Tibial nerve (tissue), 4 donors: ENCODE results near the gene PPP1R17. TPM values are rescaled to one million over a fixed set of nuclear protein-coding genes. Genes with fewer than 3 reads are reported as not detected.

Experiments
- DNase-seq, 2 donors: peaks; one replicate each; pipeline ENCODE4 v3.0.0-alpha.2; 2019; ENCODE audit warnings: low spot score in 2 of 2
- H3K27ac ChIP-seq, 4 donors: fragments of 200-600 bp; sonication (generic) in 3 of 4; one replicate each; pipeline ENCODE4 v1.5.1; 2017 to 2019; ENCODE audit warnings: mild to moderate bottlenecking in 1 of 4
- H3K27me3 ChIP-seq, 2 donors: fragments of 200-600 bp; sonication (generic) in 1 of 2; one replicate each; pipeline versions ENCODE4 v1.5.1 to v1.6.0; 2017 to 2019
- H3K36me3 ChIP-seq, 3 donors: fragments of 200-600 bp; sonication (generic); one replicate each; pipeline ENCODE4 v1.5.1; 2018 to 2019
- H3K4me1 ChIP-seq, 4 donors: fragments of 200-600 bp; sonication (generic) in 3 of 4; one replicate each; pipeline ENCODE4 v1.5.1; 2017 to 2019
- H3K4me3 ChIP-seq, 4 donors: fragments of 200-600 bp; sonication (generic) in 3 of 4; one replicate each; pipeline ENCODE4 v1.5.1; 2017 to 2019; ENCODE audit warnings: mild to moderate bottlenecking in 1 of 4, moderate library complexity in 1 of 4
- H3K9me3 ChIP-seq, 4 donors: fragments of 200-600 bp; sonication (generic) in 3 of 4; one replicate each; pipeline ENCODE4 v1.5.1; 2017 to 2019
- EP300 ChIP-seq, 2 donors: sonication (generic); formaldehyde crosslinking; IDR thresholded peaks; one replicate each; pipeline ENCODE4 v1.6.1; 2017; ENCODE audit warnings: antibody characterized with exemption in 2 of 2, mild to moderate bottlenecking in 1 of 2
- POLR2A ChIP-seq, 2 donors: fragments of 450-650 bp; IDR thresholded peaks; one replicate each; pipeline ENCODE4 v1.6.1; 2017; ENCODE audit warnings: antibody characterized with exemption in 2 of 2, mild to moderate bottlenecking in 2 of 2, moderate library complexity in 2 of 2
- WGBS, 2 donors: methylation state at CpG; one replicate each; pipeline ENCODE4 v1.1.5; 2018; 5-methylcytosine and 5-hydroxymethylcytosine counted together
- total RNA-seq, 4 donors: library from RNA; depleted of rRNA; stranded (reverse); fragments of >200 nt; gene quantifications; one replicate each; pipeline ENCODE4 v1.1.0, GENCODE V29; 2016
- TF ChIP-seq, protein P1 (sequence below), 5 experiments: fragments of 200-600 bp in 3 of 5; fragments of 450-650 bp in 2 of 5; sonication (generic) in 3 of 5; IDR thresholded peaks; one replicate each; pipeline ENCODE4 v1.5.1; 2016 to 2019; ENCODE audit warnings: antibody characterized with exemption in 5 of 5, mild to moderate bottlenecking in 3 of 5, moderate library complexity in 2 of 5

PPP1R17 gene
- total RNA-seq, 4 donors from 2014 or later = 0.30 TPM; not detected in 3

DNA sequence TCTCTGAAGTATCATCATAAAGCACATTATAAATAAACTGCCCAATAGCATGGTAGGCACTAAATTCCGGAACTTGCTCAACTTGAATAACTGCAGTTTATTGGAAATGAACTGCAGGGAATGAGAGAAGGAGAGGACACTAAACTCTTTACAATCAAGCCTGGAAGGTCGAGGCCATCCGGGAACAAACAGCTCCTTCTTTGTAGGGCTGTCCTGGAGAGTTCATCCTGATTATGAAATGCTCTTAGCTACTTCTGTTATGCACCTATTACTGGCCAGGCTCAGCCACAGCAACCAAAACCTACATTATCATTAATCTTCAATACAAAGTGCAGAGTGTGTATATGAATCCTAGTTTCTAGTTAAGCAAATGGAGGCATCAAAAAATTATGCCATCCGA lies 64.7 kb downstream of the PPP1R17 start:
- H3K27ac ChIP-seq = no peak overlapping the region
- H3K36me3 ChIP-seq = no peaks in the 10 kb centered on the region
- no peak for DNase-seq
- H3K27me3 ChIP-seq = no peaks in the 10 kb centered on the region
- no peaks in the 10 kb centered on the region for H3K9me3 ChIP-seq
- TF ChIP-seq POLR2A (IDR thresholded peaks at IDR 0.05) (no peak), EP300 (IDR thresholded peaks at IDR 0.05) (no peak)
- TF ChIP-seq, protein P1, sequence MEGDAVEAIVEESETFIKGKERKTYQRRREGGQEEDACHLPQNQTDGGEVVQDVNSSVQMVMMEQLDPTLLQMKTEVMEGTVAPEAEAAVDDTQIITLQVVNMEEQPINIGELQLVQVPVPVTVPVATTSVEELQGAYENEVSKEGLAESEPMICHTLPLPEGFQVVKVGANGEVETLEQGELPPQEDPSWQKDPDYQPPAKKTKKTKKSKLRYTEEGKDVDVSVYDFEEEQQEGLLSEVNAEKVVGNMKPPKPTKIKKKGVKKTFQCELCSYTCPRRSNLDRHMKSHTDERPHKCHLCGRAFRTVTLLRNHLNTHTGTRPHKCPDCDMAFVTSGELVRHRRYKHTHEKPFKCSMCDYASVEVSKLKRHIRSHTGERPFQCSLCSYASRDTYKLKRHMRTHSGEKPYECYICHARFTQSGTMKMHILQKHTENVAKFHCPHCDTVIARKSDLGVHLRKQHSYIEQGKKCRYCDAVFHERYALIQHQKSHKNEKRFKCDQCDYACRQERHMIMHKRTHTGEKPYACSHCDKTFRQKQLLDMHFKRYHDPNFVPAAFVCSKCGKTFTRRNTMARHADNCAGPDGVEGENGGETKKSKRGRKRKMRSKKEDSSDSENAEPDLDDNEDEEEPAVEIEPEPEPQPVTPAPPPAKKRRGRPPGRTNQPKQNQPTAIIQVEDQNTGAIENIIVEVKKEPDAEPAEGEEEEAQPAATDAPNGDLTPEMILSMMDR (IDR thresholded peaks at IDR 0.05) = no peak
- 70 to 75% methylated on average over 4 of the region's 4 CpGs for WGBS, 2 donors
- no peaks in the 10 kb centered on the region for H3K4me1 ChIP-seq
- no peak overlapping the region for H3K4me3 ChIP-seq

Other genes starting within 250 kb of the PPP1R17 start
- gene ITPRID1, start 173.1 kb upstream of the PPP1R17 start, total RNA-seq = not detected